Upper lobe of left lung (tissue), 6 donors: ENCODE data around the gene ACTR3C. TPM values are rescaled to one million over a fixed set of nuclear protein-coding genes. Genes with fewer than 3 reads are reported as not detected.

Experiments used
- ATAC-seq, 2 donors: fragments of 200-7000 bp; cut with Tn5 transposase; one replicate each; pipeline ENCODE4 v1.9.1; 2022; ENCODE audit warnings: mild to moderate bottlenecking in 2 of 2, moderate library complexity in 2 of 2; ENCODE audit not compliant: low FRiP score in 2 of 2
- DNase-seq, 2 donors: peaks; one replicate each; pipeline ENCODE4 v3.0.0-alpha.2; 2019 to 2020
- H3K27ac ChIP-seq, 4 donors: fragments of 200-600 bp; sonication (generic); one replicate each; pipeline ENCODE4 v1.5.1; 2016 to 2019
- H3K27me3 ChIP-seq, 4 donors: fragments of 200-600 bp; sonication (generic); one replicate each; pipeline ENCODE4 v1.5.1; 2017 to 2019
- H3K36me3 ChIP-seq, 4 donors: fragments of 200-600 bp; sonication (generic); one replicate each; pipeline ENCODE4 v1.5.1; 2016 to 2019
- H3K4me1 ChIP-seq, 4 donors: fragments of 200-600 bp; sonication (generic); one replicate each; pipeline ENCODE4 v1.5.1; 2018 to 2019
- H3K4me3 ChIP-seq, 4 donors: fragments of 200-600 bp; sonication (generic); one replicate each; pipeline ENCODE4 v1.5.1; 2017 to 2019; ENCODE audit warnings: mild to moderate bottlenecking in 2 of 4, moderate library complexity in 1 of 4
- H3K9me3 ChIP-seq, 4 donors: fragments of 200-600 bp; sonication (generic); one replicate each; pipeline ENCODE4 v1.5.1; 2018 to 2019
- CTCF ChIP-seq, 6 experiments: fragments of 450-650 bp in 4 of 6; fragments of 200-600 bp in 2 of 6; sonication (generic) in 2 of 6; IDR thresholded peaks; one replicate each; pipeline ENCODE4 v1.5.1; 2016 to 2019; ENCODE audit warnings: antibody characterized with exemption in 6 of 6
- EP300 ChIP-seq, 4 donors: sonication (generic); formaldehyde crosslinking; IDR thresholded peaks; one replicate each; pipeline ENCODE4 v1.5.1; 2017; ENCODE audit warnings: antibody characterized with exemption in 4 of 4, control low read depth in 2 of 4
- POLR2A ChIP-seq, 4 donors: fragments of 450-650 bp; IDR thresholded peaks; one replicate each; pipeline ENCODE4 v1.5.1; 2016 to 2017; ENCODE audit warnings: antibody characterized with exemption in 4 of 4, mild to moderate bottlenecking in 2 of 4
- POLR2AphosphoS5 ChIP-seq, 2 donors: sonication (generic); formaldehyde crosslinking; IDR thresholded peaks; one replicate each; pipeline ENCODE4 v1.5.1; 2017; ENCODE audit warnings: antibody characterized with exemption in 2 of 2
- WGBS, 2 donors: methylation state at CpG; one replicate each; pipeline ENCODE4 v1.1.5; 2017 to 2018; 5-methylcytosine and 5-hydroxymethylcytosine counted together
- total RNA-seq, 6 donors: library from RNA; depleted of rRNA in 4 of 6; stranded (reverse); fragments of >200 nt in 4 of 6; gene quantifications; one replicate each; pipeline versions ENCODE4 v1.1.0 to v1.2.1, GENCODE V29; 2016 to 2021
- donor health status: DM: no; HTN: no; CAD: no; lungs with moderate emphysema.
- donor health status: DM: no; HTN: yes; CAD: no; lungs with severe emphysema.

Gene ACTR3C
- total RNA-seq, 6 donors from 2014 or later: 12.1 to 123 (median 24.1) TPM

- Histone ChIP-seq H3K36me3 (peaks cover 6 to 41% (median 32%) of the 10 kb centered on the region in 4 donors), H3K4me1 (peaks cover 19 to 49% (median 22%) of the 10 kb centered on the region in 4 donors), H3K9me3 (no peaks in the 10 kb centered on the region), H3K27ac (peak overlapping the region in 2 of 4 donors; percentile 94 to 97), H3K27me3 (no peaks in the 10 kb centered on the region), H3K4me3 (peak overlapping the region in 1 of 4 donors; percentile 96)
- no peak for DNase-seq
- TF ChIP-seq POLR2A (IDR thresholded peaks at IDR 0.05): no peak
- WGBS, 2 donors: 81 to 82% methylated on average over 3 of the region's 3 CpGs
- no peak for ATAC-seq
Measured at GRCh38 chr7:150370612-150371071, 47.3 kb upstream of the ACTR3C start.

- Histone ChIP-seq H3K27me3 (no peaks in the 10 kb centered on the region), H3K9me3 (no peaks in the 10 kb centered on the region), H3K36me3 (peaks cover 6 to 41% (median 32%) of the 10 kb centered on the region in 4 donors), H3K4me3 (peak overlapping the region in 3 of 4 donors; percentile 83 to 96 (median 91)), H3K27ac (peak overlapping the region; percentile 93 to 97 (median 94)), H3K4me1 (peaks cover 19 to 46% (median 22%) of the 10 kb centered on the region in 4 donors)
- no peak for TF ChIP-seq POLR2AphosphoS5 (IDR thresholded peaks at IDR 0.05)
- ATAC-seq (peak in 1 of 2 donors; percentile 2), DNase-seq (no peak)
- WGBS, 2 donors: 35 to 82% methylated on average over 7 to 23 of the region's 23 CpGs
Measured at GRCh38 chr7:150369748-150370501, 46.6 kb upstream of the ACTR3C start.

- ATAC-seq (peak; percentile 53 to 58), DNase-seq (peak in 1 of 2 donors; percentile 69)
- no peaks in the 10 kb centered on the region for H3K9me3 ChIP-seq
- peaks cover 6 to 37% (median 29%) of the 10 kb centered on the region in 4 donors for H3K36me3 ChIP-seq
- peak overlapping the region; percentile 93 to 97 (median 94) for H3K27ac ChIP-seq
- 0 to 3% methylated on average over 10 to 47 of the region's 58 CpGs for WGBS, 2 donors
- peak overlapping the region; percentile 81 to 96 (median 87) for H3K4me3 ChIP-seq
- no peak for TF ChIP-seq POLR2A (IDR thresholded peaks at IDR 0.05)
- peak in 1 of 6 experiments; percentile 11 for TF ChIP-seq CTCF (IDR thresholded peaks at IDR 0.05)
- H3K4me1 ChIP-seq: peaks cover 19 to 46% (median 22%) of the 10 kb centered on the region in 4 donors
- no peaks in the 10 kb centered on the region for H3K27me3 ChIP-seq
Measured at GRCh38 chr7:150368884-150369747, 45.8 kb upstream of the ACTR3C start.

- Histone ChIP-seq H3K36me3 (peaks cover 6 to 29% (median 23%) of the 10 kb centered on the region in 4 donors), H3K4me1 (peaks cover 18 to 38% (median 21%) of the 10 kb centered on the region in 4 donors), H3K27me3 (no peaks in the 10 kb centered on the region), H3K4me3 (peak within 1 kb of the TSS; percentile 81 to 96 (median 87)), H3K27ac (peak within 1 kb of the TSS; percentile 93 to 97 (median 94)), H3K9me3 (no peaks in the 10 kb centered on the region)
- TF ChIP-seq POLR2AphosphoS5 (IDR thresholded peaks at IDR 0.05): peak; percentile 61 to 83
- TF ChIP-seq EP300 (IDR thresholded peaks at IDR 0.05): no peak
- peak in 3 of 4 donors; percentile 4 to 84 (median 47) for TF ChIP-seq POLR2A (IDR thresholded peaks at IDR 0.05)
- peak in 1 of 6 experiments; percentile 5 for TF ChIP-seq CTCF (IDR thresholded peaks at IDR 0.05)
- 0 to 1% methylated on average over 15 to 40 of the region's 85 CpGs for WGBS, 2 donors
- DNase-seq: peak; percentile 90 to 98
- ATAC-seq: peak; percentile 82 to 94
Measured at GRCh38 chr7:150368096-150368883, 44.9 kb upstream of the ACTR3C start, which contains the start of gene REPIN1. Gene REPIN1 (plus strand): TSS chr7:150368822. CDS start chr7:150369712, 890 bp downstream.

GRCh38 chr7:150367677-150368095, 44.3 kb upstream of the ACTR3C start:
- peaks cover 17 to 36% (median 21%) of the 10 kb centered on the region in 4 donors for H3K4me1 ChIP-seq
- H3K27me3 ChIP-seq: no peaks in the 10 kb centered on the region
- H3K36me3 ChIP-seq: peaks cover 6 to 23% (median 18%) of the 10 kb centered on the region in 4 donors
- peak overlapping the region; percentile 93 to 97 (median 94) for H3K27ac ChIP-seq
- peak overlapping the region; percentile 81 to 96 (median 87) for H3K4me3 ChIP-seq
- H3K9me3 ChIP-seq: no peaks in the 10 kb centered on the region
- DNase-seq (no peak), ATAC-seq (peak in 1 of 2 donors; percentile 62)
- WGBS, 2 donors: 39 to 47% methylated on average over 7 to 8 of the region's 8 CpGs
- TF ChIP-seq CTCF (IDR thresholded peaks at IDR 0.05): no peak
- peak in 1 of 4 donors; percentile 13 for TF ChIP-seq POLR2A (IDR thresholded peaks at IDR 0.05)
